HEK293 (cell line): ENCODE results near the gene C1QL2.

Experiments
- CTCF ChIA-PET: fragments of 350-600 bp; formaldehyde crosslinking; extraction: SDS; loops from one replicate; lab custom pipeline; 2021; ENCODE audit warnings: antibody characterized with exemption; lab: Yijun Ruan, JAX
- POLR2A ChIA-PET: fragments of 300-600 bp; formaldehyde crosslinking; extraction: SDS; loops from one replicate; lab custom pipeline; 2020; ENCODE audit warnings: antibody characterized with exemption, inconsistent platforms; lab: Yijun Ruan, JAX
- H3K27ac ChIP-seq: fragments of 200-500 bp; sonication (Bioruptor generic); 2 replicates; pipeline ENCODE4 v1.5.1; 2014; ENCODE audit warnings: low read depth, low read length, control low read depth, inconsistent platforms; ENCODE audit errors: extremely low read depth
- H3K36me3 ChIP-seq, 2 experiments: fragments of 200-500 bp in 1 of 2; sonication (Bioruptor generic) in 1 of 2; 1 replicate in 1 of 2; 2 replicates in 1 of 2; pipeline ENCODE4 v1.5.1; 2014 to 2017; ENCODE audit warnings: inconsistent platforms in 2 of 2, low read length in 2 of 2; ENCODE audit not compliant: control insufficient read depth in 2 of 2, insufficient read depth in 1 of 2
- H3K4me1 ChIP-seq: fragments of 200-500 bp; sonication (Bioruptor generic); 2 replicates; pipeline ENCODE4 v1.5.1; 2014; ENCODE audit warnings: mild to moderate bottlenecking, low read length, inconsistent platforms; ENCODE audit not compliant: control insufficient read depth, insufficient read depth
- H3K4me3 ChIP-seq: 2 replicates; pipeline ENCODE4 v1.5.1; 2011; ENCODE audit warnings: low read depth, mild to moderate bottlenecking, control low read depth, low read length, moderate library complexity
- H3K9me3 ChIP-seq: fragments of 200-500 bp; sonication (Bioruptor generic); 2 replicates; pipeline ENCODE4 v1.5.1; 2014; ENCODE audit warnings: low read depth, low read length, inconsistent platforms; ENCODE audit not compliant: control insufficient read depth, insufficient read depth
- GFI1B ChIP-seq: fragments of 450-650 bp; formaldehyde crosslinking; IDR thresholded peaks from 2 replicates; pipeline ENCODE4 v1.5.1; 2016; ENCODE audit warnings: missing biosample characterization, missing genetic modification characterization
- HOXA7 ChIP-seq: sonication (generic); formaldehyde crosslinking; IDR thresholded peaks from 2 replicates; pipeline ENCODE4 v1.8.1; 2022; ENCODE audit warnings: missing genetic modification reagents, borderline replicate concordance
- YY1 ChIP-seq: fragments of 450-650 bp; formaldehyde crosslinking; IDR thresholded peaks from 2 replicates; pipeline ENCODE4 v1.5.1; 2018; ENCODE audit warnings: missing biosample characterization, missing genetic modification characterization
- YY2 ChIP-seq: fragments of 450-650 bp; formaldehyde crosslinking; IDR thresholded peaks from 2 replicates; pipeline ENCODE4 v1.5.1; 2016; ENCODE audit warnings: missing biosample characterization, missing genetic modification characterization
- ZNF2 ChIP-seq: fragments of 450-650 bp; formaldehyde crosslinking; IDR thresholded peaks from 2 replicates; pipeline ENCODE4 v1.5.1; 2016; ENCODE audit warnings: missing biosample characterization, missing genetic modification characterization
- ZNF202 ChIP-seq: fragments of 450-650 bp; formaldehyde crosslinking; IDR thresholded peaks from 2 replicates; pipeline ENCODE4 v1.5.1; 2016; ENCODE audit warnings: missing biosample characterization, missing genetic modification characterization, borderline replicate concordance
- ZNF274 ChIP-seq, 2 experiments: fragments of 200-500 bp in 1 of 2; fragments of 450-650 bp in 1 of 2; sonication (Bioruptor generic) in 1 of 2; formaldehyde crosslinking in 1 of 2; IDR thresholded peaks; 2 replicates each; pipeline versions ENCODE4 v1.5.1 to v1.6.1; 2014 to 2016; ENCODE audit warnings: borderline replicate concordance in 1 of 2, inconsistent platforms in 1 of 2, low read length in 1 of 2, missing biosample characterization in 1 of 2, missing genetic modification characterization in 1 of 2
- ZNF548 ChIP-seq: fragments of 450-650 bp; formaldehyde crosslinking; IDR thresholded peaks from 2 replicates; pipeline ENCODE4 v1.5.1; 2016; ENCODE audit warnings: missing biosample characterization, missing genetic modification characterization
- ZNF571 ChIP-seq: fragments of 450-650 bp; formaldehyde crosslinking; IDR thresholded peaks from 2 replicates; pipeline ENCODE4 v1.5.0; 2017; ENCODE audit warnings: missing biosample characterization, missing genetic modification characterization
- ZNF660 ChIP-seq: fragments of 450-650 bp; IDR thresholded peaks from 2 replicates; pipeline ENCODE4 v1.5.1; 2018; ENCODE audit warnings: missing biosample characterization, mild to moderate bottlenecking, missing genetic modification characterization
- ZNF777 ChIP-seq: fragments of 450-650 bp; formaldehyde crosslinking; IDR thresholded peaks from 2 replicates; pipeline ENCODE4 v1.5.1; 2017; ENCODE audit warnings: missing biosample characterization, missing genetic modification characterization, borderline replicate concordance
- TF ChIP-seq, protein P1 (sequence below): fragments of 450-650 bp; formaldehyde crosslinking; IDR thresholded peaks from 2 replicates; pipeline ENCODE4 v1.5.1; 2016; ENCODE audit warnings: missing biosample characterization, missing genetic modification characterization
- TF ChIP-seq, protein P2 (sequence below): fragments of 450-650 bp; formaldehyde crosslinking; IDR thresholded peaks from 2 replicates; pipeline ENCODE4 v1.5.1; 2016; ENCODE audit warnings: missing biosample characterization, missing genetic modification characterization, borderline replicate concordance

Gene C1QL2

DNA sequence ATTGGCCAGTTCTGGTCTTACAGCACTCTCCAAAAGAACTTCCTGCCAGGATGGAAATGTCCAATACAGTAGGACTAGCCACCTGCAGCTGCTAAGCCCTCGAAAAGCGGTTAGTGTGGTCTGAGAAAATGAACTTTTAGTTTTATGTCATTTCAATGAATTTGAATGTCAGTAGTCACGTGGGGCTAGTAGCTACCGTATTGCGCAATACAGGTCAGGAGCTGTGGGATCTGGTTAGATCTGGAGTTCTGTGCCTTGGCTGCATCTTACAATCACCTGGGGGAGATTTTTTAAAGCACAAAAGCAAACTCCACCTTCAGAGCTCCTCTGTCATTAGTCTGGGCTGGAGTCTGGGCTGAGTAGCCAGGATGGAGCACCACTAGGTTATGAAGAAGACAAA is 35.9 kb downstream of the C1QL2 start:
- Histone ChIP-seq H3K4me3 (no peak overlapping the region), H3K4me1 (no peaks in the 10 kb centered on the region), H3K9me3 (no peaks in the 10 kb centered on the region), H3K27ac (no peak overlapping the region), H3K36me3 (no peaks in the 10 kb centered on the region)
- POLR2A ChIA-PET, result no interaction called here
- CTCF ChIA-PET, result interaction anchor here (1.1 kb wide), 1 partner anchor 14 kb away, joined by 4 read pairs; no protein-coding TSS in a partner anchor
- no peak for TF ChIP-seq ZNF202

DNA sequence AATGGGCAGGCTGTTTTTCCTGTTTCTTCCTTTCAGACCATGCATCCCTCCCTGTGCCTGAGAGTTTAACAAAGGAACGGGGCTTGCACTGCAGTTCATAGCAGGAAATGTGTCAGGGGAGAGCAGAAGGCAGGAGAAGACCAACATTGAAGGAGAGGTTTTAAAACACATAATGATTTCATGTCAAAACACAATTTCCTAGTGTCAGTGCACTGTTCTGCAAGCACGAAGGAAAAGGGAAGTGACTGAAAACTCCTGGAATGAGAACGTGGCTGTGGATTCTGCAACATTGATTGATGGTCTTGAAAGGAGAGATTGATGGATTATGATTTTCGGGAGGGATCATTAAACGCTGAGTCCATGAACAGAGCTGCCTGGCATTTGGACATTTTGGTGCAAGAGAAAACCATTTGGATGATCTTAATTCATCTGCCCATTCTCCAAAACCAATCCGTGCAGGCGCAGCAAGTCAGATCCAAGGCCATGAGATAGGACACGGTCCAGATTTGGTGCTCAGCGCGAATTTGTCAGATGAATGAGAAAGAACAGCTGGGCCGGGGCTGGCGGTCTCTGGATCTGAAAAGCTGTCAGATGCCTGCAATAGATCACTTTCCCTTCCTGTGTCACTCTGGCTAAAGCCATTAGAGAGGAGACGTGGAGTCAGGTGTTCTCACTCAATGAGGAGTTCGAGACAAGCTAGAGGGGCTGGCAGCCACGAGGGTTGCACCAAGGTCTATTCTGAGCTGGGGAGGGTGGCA is 38.4 kb downstream of the C1QL2 start:
- no peak for TF ChIP-seq ZNF660 (tag by site-specific recombination)
- TF ChIP-seq ZNF274 (IDR thresholded peaks at IDR 0.05; ENCODE audit: low read length), result no peak
- no peak for TF ChIP-seq ZNF274 (tag by site-specific recombination; IDR thresholded peaks at IDR 0.05; ENCODE audit: borderline replicate concordance)
- no peak for TF ChIP-seq YY1 (tag by site-specific recombination)
- TF ChIP-seq ZNF571 (tag by site-specific recombination), result no peak
- TF ChIP-seq ZNF777, result no peak
- TF ChIP-seq HOXA7 (CRISPR knock-in tag), result no peak
- no peak for TF ChIP-seq ZNF2 (tag by site-specific recombination)
- TF ChIP-seq, protein P1, sequence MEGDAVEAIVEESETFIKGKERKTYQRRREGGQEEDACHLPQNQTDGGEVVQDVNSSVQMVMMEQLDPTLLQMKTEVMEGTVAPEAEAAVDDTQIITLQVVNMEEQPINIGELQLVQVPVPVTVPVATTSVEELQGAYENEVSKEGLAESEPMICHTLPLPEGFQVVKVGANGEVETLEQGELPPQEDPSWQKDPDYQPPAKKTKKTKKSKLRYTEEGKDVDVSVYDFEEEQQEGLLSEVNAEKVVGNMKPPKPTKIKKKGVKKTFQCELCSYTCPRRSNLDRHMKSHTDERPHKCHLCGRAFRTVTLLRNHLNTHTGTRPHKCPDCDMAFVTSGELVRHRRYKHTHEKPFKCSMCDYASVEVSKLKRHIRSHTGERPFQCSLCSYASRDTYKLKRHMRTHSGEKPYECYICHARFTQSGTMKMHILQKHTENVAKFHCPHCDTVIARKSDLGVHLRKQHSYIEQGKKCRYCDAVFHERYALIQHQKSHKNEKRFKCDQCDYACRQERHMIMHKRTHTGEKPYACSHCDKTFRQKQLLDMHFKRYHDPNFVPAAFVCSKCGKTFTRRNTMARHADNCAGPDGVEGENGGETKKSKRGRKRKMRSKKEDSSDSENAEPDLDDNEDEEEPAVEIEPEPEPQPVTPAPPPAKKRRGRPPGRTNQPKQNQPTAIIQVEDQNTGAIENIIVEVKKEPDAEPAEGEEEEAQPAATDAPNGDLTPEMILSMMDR (tag by site-specific recombination), result no peak
- TF ChIP-seq, protein P2, sequence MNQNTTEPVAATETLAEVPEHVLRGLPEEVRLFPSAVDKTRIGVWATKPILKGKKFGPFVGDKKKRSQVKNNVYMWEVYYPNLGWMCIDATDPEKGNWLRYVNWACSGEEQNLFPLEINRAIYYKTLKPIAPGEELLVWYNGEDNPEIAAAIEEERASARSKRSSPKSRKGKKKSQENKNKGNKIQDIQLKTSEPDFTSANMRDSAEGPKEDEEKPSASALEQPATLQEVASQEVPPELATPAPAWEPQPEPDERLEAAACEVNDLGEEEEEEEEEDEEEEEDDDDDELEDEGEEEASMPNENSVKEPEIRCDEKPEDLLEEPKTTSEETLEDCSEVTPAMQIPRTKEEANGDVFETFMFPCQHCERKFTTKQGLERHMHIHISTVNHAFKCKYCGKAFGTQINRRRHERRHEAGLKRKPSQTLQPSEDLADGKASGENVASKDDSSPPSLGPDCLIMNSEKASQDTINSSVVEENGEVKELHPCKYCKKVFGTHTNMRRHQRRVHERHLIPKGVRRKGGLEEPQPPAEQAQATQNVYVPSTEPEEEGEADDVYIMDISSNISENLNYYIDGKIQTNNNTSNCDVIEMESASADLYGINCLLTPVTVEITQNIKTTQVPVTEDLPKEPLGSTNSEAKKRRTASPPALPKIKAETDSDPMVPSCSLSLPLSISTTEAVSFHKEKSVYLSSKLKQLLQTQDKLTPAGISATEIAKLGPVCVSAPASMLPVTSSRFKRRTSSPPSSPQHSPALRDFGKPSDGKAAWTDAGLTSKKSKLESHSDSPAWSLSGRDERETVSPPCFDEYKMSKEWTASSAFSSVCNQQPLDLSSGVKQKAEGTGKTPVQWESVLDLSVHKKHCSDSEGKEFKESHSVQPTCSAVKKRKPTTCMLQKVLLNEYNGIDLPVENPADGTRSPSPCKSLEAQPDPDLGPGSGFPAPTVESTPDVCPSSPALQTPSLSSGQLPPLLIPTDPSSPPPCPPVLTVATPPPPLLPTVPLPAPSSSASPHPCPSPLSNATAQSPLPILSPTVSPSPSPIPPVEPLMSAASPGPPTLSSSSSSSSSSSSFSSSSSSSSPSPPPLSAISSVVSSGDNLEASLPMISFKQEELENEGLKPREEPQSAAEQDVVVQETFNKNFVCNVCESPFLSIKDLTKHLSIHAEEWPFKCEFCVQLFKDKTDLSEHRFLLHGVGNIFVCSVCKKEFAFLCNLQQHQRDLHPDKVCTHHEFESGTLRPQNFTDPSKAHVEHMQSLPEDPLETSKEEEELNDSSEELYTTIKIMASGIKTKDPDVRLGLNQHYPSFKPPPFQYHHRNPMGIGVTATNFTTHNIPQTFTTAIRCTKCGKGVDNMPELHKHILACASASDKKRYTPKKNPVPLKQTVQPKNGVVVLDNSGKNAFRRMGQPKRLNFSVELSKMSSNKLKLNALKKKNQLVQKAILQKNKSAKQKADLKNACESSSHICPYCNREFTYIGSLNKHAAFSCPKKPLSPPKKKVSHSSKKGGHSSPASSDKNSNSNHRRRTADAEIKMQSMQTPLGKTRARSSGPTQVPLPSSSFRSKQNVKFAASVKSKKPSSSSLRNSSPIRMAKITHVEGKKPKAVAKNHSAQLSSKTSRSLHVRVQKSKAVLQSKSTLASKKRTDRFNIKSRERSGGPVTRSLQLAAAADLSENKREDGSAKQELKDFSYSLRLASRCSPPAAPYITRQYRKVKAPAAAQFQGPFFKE, result no peak
- no peak for TF ChIP-seq ZNF548 (tag by site-specific recombination)
- TF ChIP-seq GFI1B (tag by site-specific recombination), result no peak
- no peak for TF ChIP-seq YY2 (tag by site-specific recombination)
- CTCF ChIA-PET, result interaction anchor here (0.6 to 1.1 kb wide), 2 partner anchors 12 to 766 kb away, joined by 3 to 4 read pairs; no protein-coding TSS in a partner anchor
- H3K9me3 ChIP-seq, result no peaks in the 10 kb centered on the region

More for the DNA sequence above, 38.4 kb downstream of the C1QL2 start:
- no peaks in the 10 kb centered on the region for H3K36me3 ChIP-seq
- no peak overlapping the region for H3K27ac ChIP-seq
- no peaks in the 10 kb centered on the region for H3K4me1 ChIP-seq
- no peak overlapping the region for H3K4me3 ChIP-seq
- POLR2A ChIA-PET, result no interaction called here
